Measurements from ENCODE around the gene VCP.

GRCh38 chr9:35085078-35085477, 12.7 kb upstream of the VCP start:
- no peak for TF ChIP-seq CTCF (optimal IDR thresholded peaks at IDR 0.05 in 1 of 3, IDR thresholded peaks at IDR 0.05 in 1 of 3, conservative IDR thresholded peaks at IDR 0.05 in 1 of 3; ENCODE audit: extremely low read depth in 1 of 3, insufficient read depth in 2 of 3, low read length in 3 of 3)
- TF ChIP-seq EZH2 (IDR thresholded peaks at IDR 0.05; ENCODE audit: low read length): no peak
